Right hindlimb (tissue), 1 donor: ENCODE measurements around the gene RPL3.

Source experiments
- DNase-seq: peaks from one replicate; pipeline ENCODE4 v3.0.0-alpha.2; 2018

The RPL3 gene

GRCh38 chr22:39297490-39298240, 21.8 kb downstream of the RPL3 start:
- DNase-seq: peak; percentile 37

DNA sequence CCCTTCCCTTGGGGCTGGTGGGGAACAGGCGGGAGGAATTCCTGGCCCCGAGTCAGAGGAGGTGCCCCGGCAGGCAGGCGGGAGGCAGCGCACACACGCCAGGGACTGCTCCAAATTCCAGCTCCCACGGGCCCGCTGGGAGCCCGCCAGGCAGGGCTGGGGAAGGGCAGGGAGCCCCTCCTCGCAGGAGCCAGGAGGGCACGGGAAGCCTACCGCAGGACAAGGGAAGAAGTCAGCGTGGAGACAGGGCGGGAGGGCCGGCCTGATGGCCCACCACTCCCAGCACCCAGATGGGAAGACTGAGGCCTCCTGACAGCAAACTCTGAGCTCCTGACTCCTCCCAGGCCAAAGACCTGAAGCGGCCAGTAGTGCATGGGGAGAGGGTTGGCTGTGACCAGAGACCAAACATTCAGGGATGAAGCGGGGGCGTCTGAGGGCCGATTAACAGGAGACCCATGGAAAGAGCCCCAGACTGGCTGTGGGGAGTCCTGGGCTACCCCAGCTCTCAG, 22.4 kb downstream of the RPL3 start:
- peak; percentile 43 for DNase-seq

- no peak for DNase-seq
Measured at GRCh38 chr22:39296535-39296934, 22.9 kb downstream of the RPL3 start.

DNA sequence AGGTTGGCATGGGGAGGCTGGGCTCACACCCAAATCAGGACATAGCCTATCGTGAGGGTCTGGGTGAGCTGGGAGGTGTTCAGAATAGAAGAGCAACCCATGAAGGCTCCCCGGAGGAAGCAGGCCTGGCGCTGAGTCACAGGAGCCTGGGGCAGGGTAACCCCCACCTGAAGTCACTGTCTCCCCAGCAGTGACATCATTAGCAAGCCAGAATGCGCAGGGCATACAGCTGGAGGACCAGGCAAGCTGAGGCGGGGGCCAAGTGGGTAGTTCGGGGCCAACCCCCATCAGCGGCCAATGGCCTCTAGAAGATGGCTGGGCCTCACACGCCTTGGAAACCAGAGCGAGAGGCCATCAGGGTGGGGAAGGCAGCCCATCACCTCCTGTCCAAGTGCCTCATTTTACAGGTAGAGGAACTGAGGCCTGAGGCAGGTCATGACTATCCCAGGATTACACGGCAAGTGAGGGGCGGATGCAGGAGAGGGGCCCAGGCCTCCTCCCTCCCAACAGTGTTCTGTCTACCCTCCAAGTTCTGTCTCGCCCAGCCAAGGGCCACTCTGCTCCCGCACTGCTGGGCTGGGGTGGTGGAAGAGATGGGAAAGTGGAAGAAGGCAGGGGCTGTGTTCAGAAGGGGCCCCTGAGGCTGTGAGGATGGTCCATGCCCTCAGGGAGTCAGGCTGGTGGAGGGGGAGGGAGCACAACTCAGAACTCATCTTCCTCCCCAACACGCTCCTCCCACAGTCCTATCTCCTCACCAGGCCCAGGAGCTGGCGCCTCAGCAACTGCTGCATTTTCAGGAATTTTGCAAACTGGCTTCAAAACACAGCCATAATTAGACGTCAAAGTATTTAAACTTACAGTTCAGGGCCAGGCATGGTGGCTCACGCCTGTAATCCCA, 24.6 kb downstream of the RPL3 start:
- peak; percentile 12 for DNase-seq

GRCh38 chr22:39293766-39294368, 25.6 kb downstream of the RPL3 start:
- DNase-seq: no peak

GRCh38 chr22:39292561-39293074, 26.8 kb downstream of the RPL3 start:
- peak; percentile 84 for DNase-seq

DNA sequence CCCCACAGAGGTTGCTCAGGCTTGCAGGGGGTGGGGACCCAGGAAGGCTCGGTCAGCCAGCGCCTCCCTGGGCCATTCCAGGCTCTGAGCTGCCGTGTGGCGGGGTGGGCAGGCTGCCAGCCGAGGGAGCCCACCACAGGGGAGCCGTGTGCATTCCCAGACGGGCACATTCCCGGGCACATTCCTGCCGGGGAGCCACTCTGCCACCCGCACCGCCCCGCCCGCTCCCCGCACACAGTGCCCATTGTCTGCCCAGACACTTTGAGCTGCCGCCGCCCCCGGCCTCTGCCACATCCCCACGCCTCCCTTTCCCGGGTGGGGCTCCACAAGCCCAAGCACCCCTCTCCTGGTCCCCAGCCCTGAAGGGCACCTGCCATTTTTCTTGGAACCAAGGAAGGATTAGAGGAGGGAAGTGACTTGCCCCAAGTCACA, 27.4 kb downstream of the RPL3 start:
- peak; percentile 38 for DNase-seq

DNA sequence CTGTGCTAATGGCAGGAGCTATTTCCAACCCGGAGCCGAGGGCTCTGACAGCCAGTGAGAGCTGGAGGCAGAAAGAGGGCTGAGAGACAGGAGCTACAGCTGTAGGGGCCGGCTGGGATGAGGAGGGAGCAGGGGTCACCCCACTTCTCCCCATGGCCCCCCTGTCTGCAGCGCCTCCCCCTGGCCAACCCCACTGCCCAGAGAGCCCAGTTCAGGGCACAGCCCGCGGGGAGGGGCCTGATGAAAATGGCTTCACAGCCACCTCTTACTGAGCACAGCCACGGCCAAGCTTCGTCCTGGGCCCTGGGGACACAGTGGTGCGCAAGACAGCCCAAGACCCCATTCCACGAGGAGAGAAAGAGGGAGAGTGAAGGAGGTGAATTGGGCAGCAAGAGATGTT, 27.9 kb downstream of the RPL3 start:
- DNase-seq: no peak

GRCh38 chr22:39290724-39291161, 28.7 kb downstream of the RPL3 start:
- peak; percentile 76 for DNase-seq

DNA sequence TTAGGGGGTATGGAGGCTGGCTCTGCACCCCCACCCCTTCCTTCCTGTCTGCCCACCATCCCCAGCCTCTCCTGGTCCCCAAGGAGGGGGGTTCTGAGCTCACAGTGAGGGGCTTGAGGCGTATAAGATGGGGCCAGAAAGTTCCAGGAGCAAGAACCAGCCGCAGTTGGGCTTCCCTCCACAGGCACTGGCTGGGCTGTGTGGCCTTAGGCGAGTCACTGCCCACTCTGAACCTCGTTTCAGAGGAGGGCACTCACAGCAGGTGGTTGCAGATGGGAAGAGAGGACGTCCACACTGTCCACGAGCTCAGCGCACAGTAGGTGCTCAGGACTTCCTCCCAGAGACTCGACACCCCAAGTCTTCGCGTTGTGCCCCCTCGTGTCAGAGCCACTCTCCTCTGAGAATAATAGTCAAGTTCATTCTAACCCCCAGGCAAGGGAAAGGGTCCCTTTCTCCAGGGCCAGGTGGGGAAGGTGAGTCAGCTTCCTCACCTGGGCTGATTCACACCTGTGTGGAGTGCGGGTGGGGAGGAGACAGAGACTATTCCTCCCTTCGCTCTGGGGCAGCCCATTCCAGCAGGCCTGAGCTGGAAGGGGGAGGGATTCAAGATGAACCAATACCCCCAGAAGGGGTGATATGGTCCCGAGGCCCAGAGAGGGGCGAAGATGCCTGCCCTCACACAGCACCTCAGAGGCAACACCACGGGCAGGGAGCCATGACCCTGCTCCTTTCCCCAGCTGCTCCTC, 29.3 kb downstream of the RPL3 start:
- no peak for DNase-seq

- DNase-seq: no peak
Measured at GRCh38 chr22:39289533-39289932, 29.9 kb downstream of the RPL3 start.

GRCh38 chr22:39288135-39288898, 31.1 kb downstream of the RPL3 start:
- DNase-seq: no peak

GRCh38 chr22:39287076-39287725, 32.2 kb downstream of the RPL3 start:
- peak; percentile 20 for DNase-seq

DNA sequence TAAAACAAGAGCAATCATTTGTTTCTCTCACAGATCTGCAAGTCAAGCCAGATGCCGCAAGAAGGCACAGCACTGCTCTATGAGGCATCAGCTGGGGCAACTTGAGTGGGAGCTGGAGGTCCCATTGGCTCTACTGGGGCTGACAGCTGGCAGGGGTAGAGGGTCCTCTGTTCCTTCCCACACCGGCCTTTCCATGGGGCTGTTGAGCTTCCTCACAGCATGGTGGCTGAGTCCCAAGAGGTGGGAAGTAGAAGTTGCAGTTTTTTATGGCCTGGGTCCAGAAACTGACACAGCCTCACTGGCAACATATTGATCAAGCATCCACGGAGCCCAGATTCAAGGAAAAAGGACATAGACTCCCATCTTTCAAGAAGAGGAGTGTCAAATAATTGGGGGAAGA, 34.4 kb downstream of the RPL3 start:
- no peak for DNase-seq

DNA sequence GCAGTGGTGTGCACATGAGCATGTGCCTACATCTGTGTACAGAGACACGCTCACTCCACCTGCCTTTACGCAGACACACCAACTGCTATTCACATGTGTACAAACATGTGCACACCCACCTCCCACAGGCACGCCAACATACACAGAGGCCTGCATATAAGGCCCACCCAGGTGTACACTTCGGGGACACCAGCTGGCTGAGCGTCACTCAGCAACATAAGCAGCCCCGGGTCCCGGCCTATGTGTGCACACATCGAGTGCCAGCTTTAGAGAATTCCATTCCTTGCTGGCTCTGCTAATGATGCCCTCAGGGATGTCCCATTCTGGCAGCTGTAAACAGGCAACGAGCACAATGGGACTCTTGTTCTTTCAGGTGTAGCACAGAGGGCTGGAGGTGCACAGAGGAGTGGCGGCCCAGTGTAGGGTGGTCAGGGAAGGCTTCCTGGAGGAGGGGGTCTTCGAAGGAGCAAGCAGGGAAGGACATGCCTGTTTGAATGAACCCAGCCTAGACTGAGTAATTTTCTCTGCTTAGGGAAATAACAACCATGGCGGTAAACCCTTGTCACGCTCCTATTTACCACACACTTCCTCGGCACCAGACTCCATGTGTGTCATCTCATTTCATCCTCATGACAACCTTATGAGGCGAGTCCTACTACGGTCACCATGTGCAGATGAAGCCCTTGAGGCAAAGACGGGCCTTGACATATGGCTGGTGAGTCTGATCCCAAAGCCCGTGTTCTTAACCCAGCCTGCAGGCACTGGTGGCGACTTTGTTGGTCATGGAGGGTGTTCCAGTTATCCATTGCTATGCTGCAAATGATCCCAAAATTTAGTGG, 35.1 kb downstream of the RPL3 start:
- no peak for DNase-seq

DNA sequence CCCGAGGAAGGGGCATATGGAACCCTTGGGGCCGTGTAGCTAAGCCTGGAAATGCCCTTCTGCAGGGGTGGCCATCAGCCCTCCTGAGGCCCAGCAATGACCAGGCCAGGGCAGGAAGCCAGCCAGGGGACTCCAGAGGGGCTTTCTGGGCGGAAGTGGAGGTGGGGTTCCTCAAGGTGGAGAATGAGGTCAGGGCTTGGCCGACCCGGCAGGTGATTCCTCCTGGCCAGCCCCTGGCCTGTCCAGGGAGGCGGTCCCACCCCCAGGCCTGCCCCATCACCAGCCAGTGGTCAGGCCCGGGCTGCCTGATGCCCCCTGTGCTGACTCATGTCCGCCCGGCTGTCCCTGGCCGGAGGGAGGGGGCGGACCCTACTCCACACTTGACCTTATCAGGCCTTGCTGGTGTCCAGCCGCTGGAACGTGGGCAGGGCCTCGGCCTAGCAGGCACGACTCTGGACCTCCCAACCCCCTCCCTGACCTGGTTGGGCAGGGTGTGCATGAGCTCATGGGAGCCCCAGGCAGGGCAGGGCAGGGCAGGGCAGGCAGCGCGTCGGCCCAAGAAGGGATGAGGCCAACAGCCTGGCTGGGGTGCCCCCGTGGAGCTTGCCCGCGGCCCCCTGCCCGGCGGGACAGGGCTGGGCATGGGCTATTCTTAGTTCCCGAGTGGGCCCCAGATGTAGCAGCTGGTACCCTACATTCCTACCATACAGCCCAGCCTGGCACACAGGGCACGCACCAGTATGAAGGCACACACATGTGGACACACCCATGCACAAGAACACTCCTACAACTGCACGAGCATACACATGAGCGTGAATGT, 35.9 kb downstream of the RPL3 start:
- peak; percentile 55 for DNase-seq

GRCh38 chr22:39282645-39283321, 36.6 kb downstream of the RPL3 start:
- DNase-seq: peak; percentile 22

GRCh38 chr22:39281126-39281525, 38.3 kb downstream of the RPL3 start:
- DNase-seq: no peak
